ENCODE measurements around the gene NR0B2. TPM values are rescaled to one million over a fixed set of nuclear protein-coding genes. Genes with fewer than 3 reads are reported as not detected.

NR0B2 gene
- total RNA-seq, 2 donors from 2014 or later, result 19.8 to 34.8 TPM

GRCh38 chr1:26946270-26946669 is 32.5 kb upstream of the NR0B2 start:
- no peak for TF ChIP-seq POLR2A (IDR thresholded peaks at IDR 0.05)
- no peak for TF ChIP-seq CTCF (IDR thresholded peaks at IDR 0.05)
- 36 to 55% methylated on average over 2 to 4 of the region's 4 CpGs for WGBS, 2 donors
- Histone ChIP-seq H3K4me3 (no peak overlapping the region), H3K4me1 (peaks cover 18% of the 10 kb centered on the region), H3K27ac (peak overlapping the region in 3 of 4 donors; percentile 10 to 59 (median 52)), H3K36me3 (replicated peaks in 1 of 2; ENCODE audit: insufficient read depth in 1 of 2, low read depth in 2 of 2) (peaks cover 11 to 20% of the 10 kb centered on the region in 2 donors), H3K9me3 (no peaks in the 10 kb centered on the region), H3K27me3 (no peaks in the 10 kb centered on the region)
- DNase-seq (peak in 2 of 4 donors; percentile 38 to 44), ATAC-seq (no peak)
- intact Hi-C loops (cut with DNase I), result no loop called here

- peaks cover 11 to 20% of the 10 kb centered on the region in 2 donors for H3K36me3 ChIP-seq (replicated peaks in 1 of 2; ENCODE audit: insufficient read depth in 1 of 2, low read depth in 2 of 2)
- no peak overlapping the region for H3K4me3 ChIP-seq
- peak overlapping the region; percentile 10 to 59 (median 42) for H3K27ac ChIP-seq
- no peaks in the 10 kb centered on the region for H3K27me3 ChIP-seq
- TF ChIP-seq POLR2A (IDR thresholded peaks at IDR 0.05) (no peak), CTCF (IDR thresholded peaks at IDR 0.05) (peak in 3 of 7 experiments; percentile 9 to 23 (median 17))
- ATAC-seq (peak; percentile 78), DNase-seq (peak; percentile 31 to 60 (median 54))
- intact Hi-C loops (cut with DNase I), result no loop called here
- 47 to 54% methylated on average over 7 to 8 of the region's 8 CpGs for WGBS, 2 donors
- H3K9me3 ChIP-seq, result no peaks in the 10 kb centered on the region
- peaks cover 18% of the 10 kb centered on the region for H3K4me1 ChIP-seq
Measured at GRCh38 chr1:26945728-26946127, 32.0 kb upstream of the NR0B2 start.

GRCh38 chr1:26945138-26945537 is 31.4 kb upstream of the NR0B2 start:
- no peaks in the 10 kb centered on the region for H3K9me3 ChIP-seq
- no peak overlapping the region for H3K4me3 ChIP-seq
- 19 to 30% methylated on average over 2 of the region's 2 CpGs for WGBS, 2 donors
- ATAC-seq (no peak), DNase-seq (no peak)
- peak overlapping the region in 3 of 4 donors; percentile 10 to 59 (median 52) for H3K27ac ChIP-seq
- peaks cover 11 to 20% of the 10 kb centered on the region in 2 donors for H3K36me3 ChIP-seq (replicated peaks in 1 of 2; ENCODE audit: insufficient read depth in 1 of 2, low read depth in 2 of 2)
- H3K27me3 ChIP-seq, result no peaks in the 10 kb centered on the region
- no peak for TF ChIP-seq POLR2A (IDR thresholded peaks at IDR 0.05)
- no peak for TF ChIP-seq CTCF (IDR thresholded peaks at IDR 0.05)
- intact Hi-C loops (cut with DNase I), result no loop called here
- H3K4me1 ChIP-seq, result peaks cover 18% of the 10 kb centered on the region

- H3K36me3 ChIP-seq (replicated peaks in 1 of 2; ENCODE audit: insufficient read depth in 1 of 2, low read depth in 2 of 2), result peaks cover 11 to 20% of the 10 kb centered on the region in 2 donors
Measured at GRCh38 chr1:26942656-26943055, 28.9 kb upstream of the NR0B2 start.

More at GRCh38 chr1:26942656-26943055, 28.9 kb upstream of the NR0B2 start:
- Histone ChIP-seq H3K27me3 (no peaks in the 10 kb centered on the region), H3K27ac (no peak overlapping the region), H3K4me1 (peaks cover 28% of the 10 kb centered on the region), H3K4me3 (no peak overlapping the region), H3K9me3 (no peaks in the 10 kb centered on the region)
- intact Hi-C loops (cut with DNase I), result no loop called here
- ATAC-seq (no peak), DNase-seq (no peak)
- WGBS, 2 donors, result 93 to 95% methylated on average over 11 to 12 of the region's 12 CpGs
- TF ChIP-seq POLR2A (IDR thresholded peaks at IDR 0.05), result no peak
- no peak for TF ChIP-seq CTCF (IDR thresholded peaks at IDR 0.05)
